ENCODE data around the gene HSH2D.
"Not testable (repeated sequence)": the region's sequence is repeated elsewhere in the genome, so short reads cannot be mapped to it uniquely, and the experiment has no call there.

The HSH2D gene

GRCh38 chr19:16160445-16160942 is 17.0 kb downstream of the HSH2D start:
- no peak overlapping the region for H3K9ac ChIP-seq (ENCODE audit: low read depth, low read length)
- H3K4me1 ChIP-seq (ENCODE audit: control insufficient read depth, insufficient read depth, low read length): peaks cover 14% of the 10 kb centered on the region
- no peaks in the 10 kb centered on the region for H3K9me3 ChIP-seq (replicated peaks; ENCODE audit: low read length)
- no peaks in the 10 kb centered on the region for H3K27me3 ChIP-seq (ENCODE audit: control insufficient read depth, insufficient read depth, low read length)
- peak overlapping the region; percentile 72 for H3K4me2 ChIP-seq (ENCODE audit: low read length)
- no peak overlapping the region for H3K4me3 ChIP-seq (ENCODE audit: low read length)
- no peaks in the 10 kb centered on the region for H3K36me3 ChIP-seq (ENCODE audit: insufficient read depth, low read length)

GRCh38 chr19:16160943-16161560 is 17.6 kb downstream of the HSH2D start:
- Histone ChIP-seq H3K4me3 (ENCODE audit: low read length) (peak overlapping the region; percentile 51), H3K36me3 (ENCODE audit: insufficient read depth, low read length) (no peaks in the 10 kb centered on the region), H3K9ac (ENCODE audit: low read depth, low read length) (peak overlapping the region; percentile 57), H3K27me3 (ENCODE audit: control insufficient read depth, insufficient read depth, low read length) (no peaks in the 10 kb centered on the region), H3K4me2 (ENCODE audit: low read length) (peak overlapping the region; percentile 72), H3K4me1 (ENCODE audit: control insufficient read depth, insufficient read depth, low read length) (peaks cover 14% of the 10 kb centered on the region), H3K9me3 (replicated peaks; ENCODE audit: low read length) (no peaks in the 10 kb centered on the region)

- H3K9ac ChIP-seq (ENCODE audit: low read depth, low read length): no peak overlapping the region
- H3K9me3 ChIP-seq (replicated peaks; ENCODE audit: low read length): no peaks in the 10 kb centered on the region
- H3K27me3 ChIP-seq (ENCODE audit: control insufficient read depth, insufficient read depth, low read length): no peaks in the 10 kb centered on the region
- no peaks in the 10 kb centered on the region for H3K36me3 ChIP-seq (ENCODE audit: insufficient read depth, low read length)
- H3K4me2 ChIP-seq (ENCODE audit: low read length): peak overlapping the region; percentile 72
- H3K4me1 ChIP-seq (ENCODE audit: control insufficient read depth, insufficient read depth, low read length): peaks cover 14% of the 10 kb centered on the region
- no peak overlapping the region for H3K4me3 ChIP-seq (ENCODE audit: low read length)
Observed at GRCh38 chr19:16161840-16162239, 18.4 kb downstream of the HSH2D start.

GRCh38 chr19:16164222-16164890 is 20.9 kb downstream of the HSH2D start:
- no peak overlapping the region for H3K9ac ChIP-seq (ENCODE audit: low read depth, low read length)
- H3K4me2 ChIP-seq (ENCODE audit: low read length): no peak overlapping the region
- peaks cover 14% of the 10 kb centered on the region for H3K4me1 ChIP-seq (ENCODE audit: control insufficient read depth, insufficient read depth, low read length)
- H3K27me3 ChIP-seq (ENCODE audit: control insufficient read depth, insufficient read depth, low read length): no peaks in the 10 kb centered on the region
- no peaks in the 10 kb centered on the region for H3K9me3 ChIP-seq (replicated peaks; ENCODE audit: low read length)
- H3K36me3 ChIP-seq (ENCODE audit: insufficient read depth, low read length): no peaks in the 10 kb centered on the region
- no peak overlapping the region for H3K4me3 ChIP-seq (ENCODE audit: low read length)

- H3K36me3 ChIP-seq (ENCODE audit: insufficient read depth, low read length): no peaks in the 10 kb centered on the region
- H3K9ac ChIP-seq (ENCODE audit: low read depth, low read length): no peak overlapping the region
- no peaks in the 10 kb centered on the region for H3K27me3 ChIP-seq (ENCODE audit: control insufficient read depth, insufficient read depth, low read length)
- peaks cover 3% of the 10 kb centered on the region for H3K4me1 ChIP-seq (ENCODE audit: control insufficient read depth, insufficient read depth, low read length)
- H3K4me2 ChIP-seq (ENCODE audit: low read length): no peak overlapping the region
- no peak overlapping the region for H3K4me3 ChIP-seq (ENCODE audit: low read length)
- no peaks in the 10 kb centered on the region for H3K9me3 ChIP-seq (replicated peaks; ENCODE audit: low read length)
Observed at GRCh38 chr19:16166417-16166816, 22.9 kb downstream of the HSH2D start.

- no peaks in the 10 kb centered on the region for H3K4me1 ChIP-seq (ENCODE audit: control insufficient read depth, insufficient read depth, low read length)
- H3K36me3 ChIP-seq (ENCODE audit: insufficient read depth, low read length): no peaks in the 10 kb centered on the region
- H3K4me2 ChIP-seq (ENCODE audit: low read length): no peak overlapping the region
- H3K9me3 ChIP-seq (replicated peaks; ENCODE audit: low read length): no peaks in the 10 kb centered on the region
- H3K9ac ChIP-seq (ENCODE audit: low read depth, low read length): no peak overlapping the region
- no peaks in the 10 kb centered on the region for H3K27me3 ChIP-seq (ENCODE audit: control insufficient read depth, insufficient read depth, low read length)
- H3K4me3 ChIP-seq (ENCODE audit: low read length): no peak overlapping the region
Observed at GRCh38 chr19:16167055-16167454, 23.6 kb downstream of the HSH2D start.

GRCh38 chr19:16168465-16169081 is 25.1 kb downstream of the HSH2D start:
- Histone ChIP-seq H3K4me2 (ENCODE audit: low read length) (no peak overlapping the region), H3K4me1 (ENCODE audit: control insufficient read depth, insufficient read depth, low read length) (peaks cover 8% of the 10 kb centered on the region), H3K36me3 (ENCODE audit: insufficient read depth, low read length) (no peaks in the 10 kb centered on the region), H3K9me3 (replicated peaks; ENCODE audit: low read length) (no peaks in the 10 kb centered on the region), H3K4me3 (ENCODE audit: low read length) (no peak overlapping the region), H3K27me3 (ENCODE audit: control insufficient read depth, insufficient read depth, low read length) (no peaks in the 10 kb centered on the region), H3K9ac (ENCODE audit: low read depth, low read length) (no peak overlapping the region)

GRCh38 chr19:16170134-16170533 is 26.6 kb downstream of the HSH2D start:
- Histone ChIP-seq H3K4me1 (ENCODE audit: control insufficient read depth, insufficient read depth, low read length) (peaks cover 8% of the 10 kb centered on the region), H3K9me3 (replicated peaks; ENCODE audit: low read length) (no peaks in the 10 kb centered on the region), H3K36me3 (ENCODE audit: insufficient read depth, low read length) (no peaks in the 10 kb centered on the region), H3K27me3 (ENCODE audit: control insufficient read depth, insufficient read depth, low read length) (no peaks in the 10 kb centered on the region), H3K9ac (ENCODE audit: low read depth, low read length) (no peak overlapping the region), H3K4me2 (ENCODE audit: low read length) (no peak overlapping the region), H3K4me3 (ENCODE audit: low read length) (no peak overlapping the region)

GRCh38 chr19:16175954-16176353 is 32.5 kb downstream of the HSH2D start:
- H3K27me3 ChIP-seq (ENCODE audit: control insufficient read depth, insufficient read depth, low read length): no peaks in the 10 kb centered on the region
- H3K9ac ChIP-seq (ENCODE audit: low read depth, low read length): no peak overlapping the region
- H3K4me1 ChIP-seq (ENCODE audit: control insufficient read depth, insufficient read depth, low read length): peaks cover 18% of the 10 kb centered on the region
- H3K9me3 ChIP-seq (replicated peaks; ENCODE audit: low read length): no peaks in the 10 kb centered on the region
- no peaks in the 10 kb centered on the region for H3K36me3 ChIP-seq (ENCODE audit: insufficient read depth, low read length)
- no peak overlapping the region for H3K4me2 ChIP-seq (ENCODE audit: low read length)
- H3K4me3 ChIP-seq (ENCODE audit: low read length): no peak overlapping the region

- not testable (repeated sequence) for H3K27me3 ChIP-seq (ENCODE audit: control insufficient read depth, insufficient read depth, low read length); H3K9ac ChIP-seq (ENCODE audit: low read depth, low read length); H3K4me2 ChIP-seq (ENCODE audit: low read length); H3K36me3 ChIP-seq (ENCODE audit: insufficient read depth, low read length); H3K9me3 ChIP-seq (replicated peaks; ENCODE audit: low read length); H3K4me3 ChIP-seq (ENCODE audit: low read length)
- H3K4me1 ChIP-seq (ENCODE audit: control insufficient read depth, insufficient read depth, low read length): peaks cover 11% of the 10 kb centered on the region
Observed at GRCh38 chr19:16178866-16179265, 35.4 kb downstream of the HSH2D start.

GRCh38 chr19:16180611-16181010 is 37.1 kb downstream of the HSH2D start:
- Histone ChIP-seq H3K9me3 (replicated peaks; ENCODE audit: low read length) (no peaks in the 10 kb centered on the region), H3K27me3 (ENCODE audit: control insufficient read depth, insufficient read depth, low read length) (no peaks in the 10 kb centered on the region), H3K4me2 (ENCODE audit: low read length) (peak overlapping the region; percentile 5), H3K4me3 (ENCODE audit: low read length) (no peak overlapping the region), H3K9ac (ENCODE audit: low read depth, low read length) (peak overlapping the region; percentile 44), H3K4me1 (ENCODE audit: control insufficient read depth, insufficient read depth, low read length) (peaks cover 14% of the 10 kb centered on the region), H3K36me3 (ENCODE audit: insufficient read depth, low read length) (no peaks in the 10 kb centered on the region)

Data from skeletal muscle satellite cell (primary cell).